ENCODE measurements around the gene FEM1B. TPM values are rescaled to one million over a fixed set of nuclear protein-coding genes. Genes with fewer than 3 reads are reported as not detected.

FEM1B gene
- total RNA-seq, 3 donors from 2014 or later: 30.9 to 37.0 (median 31.7) TPM

DNA sequence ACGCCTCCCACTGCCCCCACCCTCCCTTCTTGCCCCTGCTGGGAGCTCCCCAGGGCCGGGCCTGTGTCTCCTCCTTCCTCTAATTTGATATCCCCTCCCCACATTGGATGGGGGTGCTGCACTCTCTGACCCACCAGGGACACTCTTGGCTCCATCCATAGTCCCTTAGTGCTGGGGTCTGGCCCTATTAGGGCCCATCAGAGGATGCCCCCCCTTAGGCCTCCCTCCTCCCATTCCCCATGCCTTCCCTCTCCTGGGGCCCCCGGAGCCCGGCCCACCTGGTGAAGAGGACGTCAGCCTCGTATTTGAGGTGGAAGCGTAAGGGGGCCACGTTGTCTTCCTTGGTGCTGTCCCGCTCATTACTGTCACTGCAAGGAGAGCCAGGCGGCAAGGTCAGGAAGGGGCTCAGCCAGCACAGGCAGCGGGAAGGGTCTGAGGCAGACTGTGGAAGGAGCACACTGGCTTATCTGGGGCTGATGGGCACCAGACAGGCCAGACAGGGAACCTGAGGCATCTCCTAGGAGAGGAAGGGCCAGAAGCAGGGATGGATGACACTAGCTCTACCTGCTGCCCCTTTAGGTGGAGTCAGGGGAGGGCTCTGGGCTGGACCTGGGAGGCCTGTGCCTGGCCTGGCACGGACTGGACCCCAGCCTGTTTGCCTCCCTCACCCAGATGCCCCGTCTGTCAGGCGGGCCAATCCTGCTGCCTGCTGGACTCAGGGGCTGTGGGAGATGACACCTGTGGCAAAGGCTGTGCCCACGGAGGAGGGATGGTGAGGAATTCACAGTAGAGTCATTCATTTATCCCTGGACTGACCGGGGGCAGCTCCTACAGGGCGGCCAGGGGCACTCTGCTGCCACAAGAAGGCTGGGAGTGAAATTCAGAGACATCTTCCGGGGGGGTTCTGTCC is 36.2 kb downstream of the FEM1B start:
- no peaks in the 10 kb centered on the region for H3K4me1 Mint-ChIP-seq (ENCODE audit: low read depth)
- no peaks in the 10 kb centered on the region for H3K36me3 Mint-ChIP-seq (ENCODE audit: insufficient read depth)
- DNase-seq (no peak), ATAC-seq (no peak)
- H3K4me3 Mint-ChIP-seq: no peak overlapping the region
- H3K9me3 Mint-ChIP-seq: no peaks in the 10 kb centered on the region
- H3K27me3 Mint-ChIP-seq (ENCODE audit: low read depth): peaks cover 2% of the 10 kb centered on the region

DNA sequence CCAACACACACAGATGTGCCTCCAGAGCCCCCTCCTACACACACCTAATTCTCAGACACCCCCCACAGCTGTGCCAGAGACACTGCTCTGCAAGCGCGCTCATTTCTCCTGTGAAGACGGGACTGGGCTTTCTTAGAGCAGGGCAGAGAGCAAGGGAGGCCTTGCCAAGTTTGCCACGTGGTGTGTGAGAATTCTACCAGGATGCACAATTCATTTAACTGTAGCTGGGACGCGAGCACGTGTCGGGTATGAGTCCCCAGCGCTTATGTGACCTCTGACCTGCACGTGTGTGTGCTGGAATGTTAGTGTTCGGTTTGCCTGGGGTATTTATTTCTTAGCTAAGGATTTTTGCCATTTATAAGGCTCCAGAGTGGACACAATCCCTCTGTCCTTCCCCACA is 37.0 kb downstream of the FEM1B start:
- DNase-seq: no peak
- peaks cover 2% of the 10 kb centered on the region for H3K27me3 Mint-ChIP-seq (ENCODE audit: low read depth)
- no peak for ATAC-seq
- no peaks in the 10 kb centered on the region for H3K36me3 Mint-ChIP-seq (ENCODE audit: insufficient read depth)
- no peaks in the 10 kb centered on the region for H3K9me3 Mint-ChIP-seq
- H3K4me1 Mint-ChIP-seq (ENCODE audit: low read depth): no peaks in the 10 kb centered on the region
- no peak overlapping the region for H3K4me3 Mint-ChIP-seq

DNA sequence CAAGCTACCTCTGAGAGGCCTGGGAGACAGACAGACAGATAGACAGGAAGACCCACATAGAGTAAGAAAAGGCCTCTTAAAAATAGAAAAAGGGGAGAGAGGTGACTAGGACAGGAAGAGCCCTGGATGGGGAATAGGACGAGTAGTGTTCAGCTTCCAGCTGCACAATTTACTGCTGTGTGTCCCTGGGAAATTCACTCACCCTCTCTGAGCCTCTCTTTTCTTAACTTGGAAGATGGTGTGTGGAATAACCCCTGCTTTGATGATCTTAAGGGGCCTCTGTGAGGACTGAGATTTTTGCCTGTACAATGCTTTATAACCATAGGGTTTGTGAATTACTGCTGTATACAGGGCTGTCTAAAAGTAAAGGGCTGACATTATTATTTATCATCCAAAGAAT is 37.5 kb downstream of the FEM1B start:
- no peak for ATAC-seq
- Mint-ChIP-seq H3K36me3 (ENCODE audit: insufficient read depth) (no peaks in the 10 kb centered on the region), H3K4me1 (ENCODE audit: low read depth) (no peaks in the 10 kb centered on the region), H3K27me3 (ENCODE audit: low read depth) (peaks cover 2% of the 10 kb centered on the region), H3K9me3 (no peaks in the 10 kb centered on the region), H3K4me3 (no peak overlapping the region)
- DNase-seq: no peak

DNA sequence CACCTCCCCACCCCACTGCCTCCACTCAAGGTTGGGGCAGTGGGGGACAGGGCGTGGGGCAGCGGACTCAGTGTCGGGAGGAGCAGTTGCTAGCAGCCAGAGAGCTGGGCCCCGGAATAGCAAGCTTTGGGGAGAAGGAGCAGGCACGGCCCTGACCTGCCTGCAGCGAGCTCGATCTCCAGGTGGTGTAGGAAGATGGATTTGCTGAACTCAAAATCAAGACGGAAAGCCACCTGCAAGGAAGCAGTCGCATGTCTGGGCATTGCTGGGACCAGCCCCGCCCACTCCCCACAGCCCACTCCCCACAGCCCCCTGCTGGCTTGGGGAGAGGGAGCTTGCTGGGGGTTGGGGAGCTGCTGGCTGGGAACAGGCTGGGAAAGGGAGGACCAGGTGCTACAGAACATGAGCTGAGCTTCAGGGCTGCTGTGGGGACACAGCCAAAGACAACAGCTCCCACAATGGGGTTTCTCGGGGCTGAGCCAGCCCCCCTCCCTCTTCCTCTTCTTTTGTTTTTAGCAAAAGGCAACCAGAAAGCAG is 38.0 kb downstream of the FEM1B start:
- no peak overlapping the region for H3K4me3 Mint-ChIP-seq
- DNase-seq (no peak), ATAC-seq (no peak)
- H3K27me3 Mint-ChIP-seq (ENCODE audit: low read depth): peaks cover 2% of the 10 kb centered on the region
- H3K4me1 Mint-ChIP-seq (ENCODE audit: low read depth): no peaks in the 10 kb centered on the region
- no peaks in the 10 kb centered on the region for H3K9me3 Mint-ChIP-seq
- H3K36me3 Mint-ChIP-seq (ENCODE audit: insufficient read depth): no peaks in the 10 kb centered on the region

DNA sequence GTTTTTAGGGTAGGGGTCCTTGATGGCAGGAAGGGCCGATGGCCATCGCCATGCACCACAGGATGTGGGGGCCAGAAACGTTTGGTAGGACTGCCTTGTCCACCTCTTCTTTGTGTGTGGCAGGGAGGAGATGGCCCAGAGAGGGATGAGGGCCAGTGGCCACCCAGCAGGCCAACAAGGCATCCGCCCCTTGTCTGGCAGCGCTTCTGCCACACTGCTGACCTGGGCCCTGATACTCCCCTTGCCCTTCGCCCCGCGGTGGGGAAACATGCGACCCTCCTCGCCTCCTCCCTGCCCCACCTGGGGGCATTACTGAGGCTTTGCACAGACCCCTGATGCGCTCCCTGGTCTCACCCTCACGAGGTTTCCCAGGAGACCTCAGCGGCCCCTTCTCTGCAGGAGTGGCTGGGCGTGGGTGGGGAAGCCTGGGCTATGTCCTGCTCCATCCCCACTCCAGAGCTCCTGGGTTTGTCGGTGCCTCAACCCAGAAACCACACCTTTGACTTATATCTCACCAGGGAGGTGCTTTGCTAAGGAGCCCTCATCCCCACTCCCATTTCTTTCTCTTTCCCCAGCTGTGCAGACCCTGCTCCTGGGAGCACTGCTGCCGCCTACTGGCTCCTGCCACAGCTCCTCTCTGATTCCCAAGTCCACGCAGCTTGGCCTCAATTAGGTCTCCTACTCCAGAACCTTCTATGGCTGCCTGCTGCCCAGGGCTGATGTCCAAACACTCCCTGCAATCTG is 38.7 kb downstream of the FEM1B start:
- H3K36me3 Mint-ChIP-seq (ENCODE audit: insufficient read depth): no peaks in the 10 kb centered on the region
- H3K27me3 Mint-ChIP-seq (ENCODE audit: low read depth): peaks cover 2% of the 10 kb centered on the region
- H3K4me3 Mint-ChIP-seq: no peak overlapping the region
- ATAC-seq (no peak), DNase-seq (no peak)
- no peaks in the 10 kb centered on the region for H3K4me1 Mint-ChIP-seq (ENCODE audit: low read depth)
- no peaks in the 10 kb centered on the region for H3K9me3 Mint-ChIP-seq

DNA sequence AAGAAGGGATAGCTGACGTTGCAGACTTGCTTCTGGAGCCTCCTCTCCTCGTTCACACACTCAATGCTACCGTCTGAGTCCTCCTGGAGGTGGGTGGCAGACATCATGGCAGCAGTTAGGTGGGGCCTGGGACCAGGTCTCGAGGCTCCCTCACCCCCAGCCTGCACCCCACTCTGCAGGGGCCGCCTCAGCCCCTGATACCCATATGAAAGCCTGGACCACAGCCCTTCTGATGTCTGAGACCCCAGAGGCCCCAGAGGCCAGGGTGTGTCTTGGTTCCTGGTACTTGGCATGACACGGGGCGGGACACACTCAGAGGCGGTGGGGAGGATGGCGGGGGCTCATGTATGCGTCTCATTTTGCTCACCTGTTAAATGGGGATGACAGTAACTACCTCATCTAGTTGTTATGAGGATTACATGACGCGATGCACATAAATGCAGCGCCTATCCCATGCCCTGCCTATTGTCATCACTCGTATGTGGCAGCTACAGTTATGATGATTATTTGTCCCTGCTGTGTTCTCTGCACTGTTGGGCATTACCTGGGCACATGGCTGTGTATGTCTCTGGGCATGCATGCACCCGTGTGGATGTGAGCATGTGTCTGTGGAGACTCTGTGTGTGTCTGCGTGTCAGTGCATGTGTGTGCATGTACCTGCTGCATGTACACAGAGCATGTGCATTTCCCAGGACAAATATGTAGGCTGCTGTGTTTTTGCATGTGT is 39.9 kb downstream of the FEM1B start:
- DNase-seq (no peak), ATAC-seq (no peak)
- Mint-ChIP-seq H3K4me1 (ENCODE audit: low read depth) (no peaks in the 10 kb centered on the region), H3K4me3 (no peak overlapping the region), H3K36me3 (ENCODE audit: insufficient read depth) (no peaks in the 10 kb centered on the region), H3K9me3 (no peaks in the 10 kb centered on the region), H3K27me3 (ENCODE audit: low read depth) (peaks cover 2% of the 10 kb centered on the region)

DNA sequence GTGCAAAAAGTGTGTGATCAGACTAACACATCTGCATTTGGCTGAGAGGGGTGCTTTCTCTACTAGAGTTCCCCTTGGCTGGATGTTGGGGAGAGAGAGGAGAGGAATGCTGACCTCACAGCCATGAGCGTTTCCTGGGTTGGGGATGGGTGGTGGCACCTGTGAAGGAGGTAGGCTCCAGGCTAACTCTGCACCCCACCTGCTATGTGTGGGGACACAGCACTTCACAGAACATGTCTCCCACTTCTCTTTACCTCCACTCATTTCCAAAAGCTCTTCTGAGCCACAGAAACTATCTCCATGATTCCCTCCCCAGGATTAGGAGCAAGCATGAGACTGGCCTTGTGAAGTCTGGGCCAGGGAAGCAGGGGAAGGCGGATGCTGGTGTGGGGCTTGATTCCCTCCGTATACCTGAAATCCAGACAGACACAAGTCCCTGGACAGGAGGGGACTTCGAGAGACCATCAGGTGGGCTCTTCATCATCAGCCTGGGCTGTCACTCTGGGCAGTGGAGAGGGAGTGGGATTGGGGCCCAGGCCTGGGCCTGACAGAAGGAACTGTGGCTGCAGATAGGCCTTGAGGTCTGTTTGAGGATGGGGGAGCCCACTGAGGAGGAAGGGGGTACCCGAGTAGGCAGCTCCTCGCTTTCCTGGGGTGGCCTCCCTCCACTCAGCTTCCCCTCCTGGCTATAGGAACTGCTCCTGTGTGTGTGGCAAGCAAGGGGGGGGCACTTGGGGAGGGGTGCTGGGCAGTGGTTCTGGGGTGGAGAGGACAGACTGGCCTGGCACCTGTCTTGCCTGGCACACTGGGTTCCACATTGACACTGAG is 40.7 kb downstream of the FEM1B start:
- Mint-ChIP-seq H3K4me1 (ENCODE audit: low read depth) (no peaks in the 10 kb centered on the region), H3K4me3 (no peak overlapping the region), H3K27me3 (ENCODE audit: low read depth) (peaks cover 2% of the 10 kb centered on the region), H3K9me3 (no peaks in the 10 kb centered on the region), H3K36me3 (ENCODE audit: insufficient read depth) (no peaks in the 10 kb centered on the region)
- ATAC-seq (no peak), DNase-seq (no peak)

DNA sequence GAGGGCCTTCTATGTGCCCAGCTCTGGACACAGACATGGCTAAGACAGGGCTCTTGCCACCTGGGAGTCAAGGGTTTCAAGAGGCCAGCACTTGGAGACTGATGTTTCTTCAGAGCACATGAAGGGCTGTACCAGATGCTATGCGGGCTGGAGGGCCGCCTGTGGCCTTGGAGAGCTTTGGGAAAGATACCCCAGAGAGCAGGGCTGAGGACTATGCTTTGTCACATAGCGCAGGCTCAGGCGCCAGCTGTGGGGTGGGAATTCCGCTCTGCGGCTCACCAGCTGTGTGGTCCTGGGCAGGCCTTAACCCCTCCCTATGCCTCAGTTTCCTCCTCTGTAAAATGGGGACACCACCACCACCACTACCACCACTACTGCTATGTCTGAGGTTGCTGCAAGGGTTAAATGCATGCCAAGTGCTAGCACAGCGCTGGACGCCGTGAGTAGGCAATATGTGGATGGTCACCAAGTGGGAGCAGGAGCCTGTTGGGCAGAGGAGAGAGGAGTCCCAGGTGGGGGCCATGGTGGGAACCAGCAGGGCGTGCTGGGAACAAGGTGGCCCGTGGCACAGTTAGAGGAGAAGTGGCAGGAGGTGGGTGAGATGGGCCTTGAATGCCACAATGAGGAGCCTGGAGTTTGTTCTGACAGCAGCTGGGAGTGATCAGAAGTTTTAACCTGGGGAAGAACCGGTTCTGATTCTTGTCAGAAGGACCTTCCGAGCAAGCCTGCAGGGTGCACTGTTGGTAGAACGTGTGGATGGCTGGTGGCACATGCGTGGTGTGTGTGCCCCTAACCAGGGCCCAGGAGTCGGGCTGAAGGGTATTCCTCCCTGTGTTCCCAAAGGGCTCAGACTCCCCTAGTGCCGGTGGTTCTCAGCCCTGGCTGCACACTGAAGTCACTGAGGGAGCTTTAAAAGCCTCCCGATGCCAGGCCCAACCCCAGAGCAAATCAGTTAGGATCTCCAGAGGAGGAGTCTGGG is 41.7 kb downstream of the FEM1B start:
- no peaks in the 10 kb centered on the region for H3K9me3 Mint-ChIP-seq
- no peak overlapping the region for H3K4me3 Mint-ChIP-seq
- no peak for DNase-seq
- H3K27me3 Mint-ChIP-seq (ENCODE audit: low read depth): no peaks in the 10 kb centered on the region
- H3K4me1 Mint-ChIP-seq (ENCODE audit: low read depth): no peaks in the 10 kb centered on the region
- no peak for ATAC-seq
- H3K36me3 Mint-ChIP-seq (ENCODE audit: insufficient read depth): no peaks in the 10 kb centered on the region

DNA sequence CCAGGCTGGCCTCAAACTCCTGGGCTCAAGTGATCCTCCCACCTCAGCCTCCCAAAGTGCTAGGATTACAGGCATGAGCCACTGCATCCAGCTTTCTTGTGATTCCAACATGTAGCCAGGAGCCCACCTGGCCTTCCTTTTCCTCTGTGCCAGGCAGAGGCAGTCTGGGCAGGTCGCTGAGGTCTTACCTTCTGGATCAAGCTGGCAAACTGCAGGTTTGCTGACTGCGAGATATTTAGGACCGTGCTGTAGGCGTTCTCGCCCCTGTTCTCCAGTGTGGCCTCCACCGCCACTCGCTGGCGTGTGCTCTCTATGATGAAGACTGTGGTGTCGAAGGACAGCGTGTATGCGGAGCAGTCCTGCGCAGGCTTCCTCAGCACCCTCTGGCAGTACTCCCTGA is 42.5 kb downstream of the FEM1B start:
- ATAC-seq (no peak), DNase-seq (no peak)
- Mint-ChIP-seq H3K9me3 (no peaks in the 10 kb centered on the region), H3K4me1 (ENCODE audit: low read depth) (no peaks in the 10 kb centered on the region), H3K27me3 (ENCODE audit: low read depth) (peaks cover 3% of the 10 kb centered on the region), H3K36me3 (ENCODE audit: insufficient read depth) (no peaks in the 10 kb centered on the region), H3K4me3 (no peak overlapping the region)

- Mint-ChIP-seq H3K27me3 (ENCODE audit: low read depth) (peaks cover 5% of the 10 kb centered on the region), H3K4me1 (ENCODE audit: low read depth) (no peaks in the 10 kb centered on the region), H3K4me3 (no peak overlapping the region), H3K36me3 (ENCODE audit: insufficient read depth) (no peaks in the 10 kb centered on the region), H3K9me3 (no peaks in the 10 kb centered on the region)
- DNase-seq (no peak), ATAC-seq (no peak)
Measured at GRCh38 chr15:68321229-68321628, 43.7 kb downstream of the FEM1B start.

DNA sequence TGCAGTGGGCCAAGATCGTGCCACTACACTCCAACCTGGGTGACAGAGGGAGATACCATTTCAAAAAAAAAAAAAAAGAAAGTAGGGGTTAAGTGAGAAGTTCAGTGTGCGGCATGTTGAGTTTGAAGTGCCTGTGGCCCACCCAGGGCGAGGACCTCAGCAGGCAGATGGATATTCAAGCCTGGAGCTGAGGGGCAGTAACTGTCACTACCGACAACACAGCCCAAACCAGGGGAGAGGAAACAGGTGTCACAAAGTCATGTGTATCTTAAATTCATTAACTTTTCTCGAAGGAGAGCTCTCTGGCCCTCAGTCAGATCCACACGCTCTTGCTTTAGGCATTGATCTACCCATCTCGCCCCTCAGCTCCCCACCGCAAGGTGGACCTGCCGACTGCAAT is 45.3 kb downstream of the FEM1B start:
- ATAC-seq: no peak
- Mint-ChIP-seq H3K36me3 (ENCODE audit: insufficient read depth) (no peaks in the 10 kb centered on the region), H3K4me3 (no peak overlapping the region), H3K9me3 (no peaks in the 10 kb centered on the region), H3K4me1 (ENCODE audit: low read depth) (peaks cover 9% of the 10 kb centered on the region), H3K27me3 (ENCODE audit: low read depth) (peaks cover 14% of the 10 kb centered on the region)
- no peak for DNase-seq

DNA sequence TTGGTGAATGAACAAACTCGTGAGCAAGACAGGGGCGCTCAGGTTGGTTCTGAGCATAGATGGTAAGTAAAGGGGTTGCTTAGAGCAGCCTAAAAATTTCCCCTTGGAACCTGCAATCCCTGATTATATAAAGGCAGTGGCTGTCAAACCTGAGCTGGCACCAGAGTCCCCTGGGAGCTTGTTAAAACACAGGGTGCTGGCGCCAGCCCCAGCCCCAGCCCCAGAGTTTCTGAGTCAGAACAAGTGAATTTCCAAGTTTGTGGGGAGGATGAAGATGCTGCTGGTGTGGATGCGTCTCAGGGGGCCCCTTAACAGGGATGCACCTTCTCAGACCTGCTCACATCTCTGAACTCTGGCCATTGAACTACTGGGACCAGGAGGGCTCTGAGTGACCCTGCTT is 48.2 kb downstream of the FEM1B start:
- Mint-ChIP-seq H3K36me3 (ENCODE audit: insufficient read depth) (no peaks in the 10 kb centered on the region), H3K9me3 (no peaks in the 10 kb centered on the region), H3K4me1 (ENCODE audit: low read depth) (peaks cover 12% of the 10 kb centered on the region), H3K27me3 (ENCODE audit: low read depth) (peaks cover 14% of the 10 kb centered on the region), H3K4me3 (no peak overlapping the region)
- ATAC-seq (no peak), DNase-seq (no peak)

All from activated T-cell treated with anti-CD3 and anti-CD28 coated beads, Interleukin-2, amount 50 U/mL, for 4 hours (primary cell).